Neural cell (in vitro differentiated cells): ENCODE measurements around the gene DHPS. TPM values are rescaled to one million over a fixed set of nuclear protein-coding genes. Genes with fewer than 3 reads are reported as not detected.

Source experiments
- H2AFZ ChIP-seq: fragments of 200-600, 300-800 bp; sonication (generic), shearing (Covaris generic); 2 replicates; pipeline ENCODE4 v1.6.0; 2014; ENCODE audit warnings: low read depth, mild to moderate bottlenecking, antibody characterized with exemption, low read length, moderate library complexity
- H3F3A ChIP-seq: fragments of 200-600 bp; shearing (Covaris generic); 2 replicates; pipeline ENCODE4 v1.6.1; 2016; ENCODE audit warnings: mild to moderate bottlenecking, moderate library complexity, mixed read lengths, antibody characterized with exemption, low read length; ENCODE audit not compliant: insufficient read depth, poor library complexity, severe bottlenecking
- H3K27ac ChIP-seq: fragments of 200-600, 300-800 bp; sonication (generic), shearing (Covaris generic); 2 replicates; pipeline ENCODE4 v1.5.1; 2014; ENCODE audit warnings: mild to moderate bottlenecking, low read length, moderate library complexity
- H3K27me3 ChIP-seq: fragments of 300-800, 200-600 bp; sonication (generic), shearing (Covaris generic); 2 replicates; pipeline ENCODE4 v1.6.0; 2014; ENCODE audit warnings: mild to moderate bottlenecking, low read depth, low read length, moderate library complexity; ENCODE audit not compliant: insufficient read depth
- H3K36me3 ChIP-seq: fragments of 300-800, 200-600 bp; sonication (generic), shearing (Covaris generic); 2 replicates; pipeline ENCODE4 v1.5.1; 2014; ENCODE audit warnings: mild to moderate bottlenecking, antibody characterized with exemption, low read length, moderate library complexity; ENCODE audit not compliant: insufficient read depth
- H3K4me2 ChIP-seq: fragments of 300-800, 200-600 bp; sonication (generic), shearing (Covaris generic); 2 replicates; pipeline ENCODE4 v1.6.0; 2014; ENCODE audit warnings: mild to moderate bottlenecking, low read length
- H3K4me3 ChIP-seq: fragments of 300-800, 200-600 bp; sonication (generic), shearing (Covaris generic); 2 replicates; pipeline ENCODE4 v1.5.1; 2014; ENCODE audit warnings: mild to moderate bottlenecking, low read length, moderate library complexity
- H3K79me2 ChIP-seq: fragments of 200-600 bp; shearing (Covaris generic); replicated peaks from 2 replicates; pipeline ENCODE4 v1.6.0; 2014; ENCODE audit warnings: mild to moderate bottlenecking, low read length, moderate library complexity; ENCODE audit not compliant: insufficient read depth
- H3K9ac ChIP-seq: fragments of 300-800, 200-600 bp; sonication (generic), shearing (Covaris generic); 2 replicates; pipeline ENCODE4 v1.6.1; 2016; ENCODE audit warnings: mild to moderate bottlenecking, low read length, mixed read lengths
- H3K9me2 ChIP-seq: fragments of 200-600 bp; shearing (Covaris generic); 2 replicates; pipeline ENCODE4 v1.6.1; 2016; ENCODE audit warnings: mild to moderate bottlenecking, low read length, mixed read lengths; ENCODE audit not compliant: insufficient read depth
- H3K9me3 ChIP-seq: fragments of 200-600, 300-800 bp; sonication (generic), shearing (Covaris generic); 2 replicates; pipeline ENCODE4 v1.6.1; 2016; ENCODE audit warnings: mild to moderate bottlenecking, mixed run types, low read length, moderate library complexity, mixed read lengths
- H4K20me1 ChIP-seq: fragments of 200-600 bp; shearing (Covaris generic); 2 replicates; pipeline ENCODE4 v1.6.1; 2016; ENCODE audit warnings: mild to moderate bottlenecking, mixed run types; ENCODE audit not compliant: insufficient read depth
- EP300 ChIP-seq: fragments of 450-650 bp; conservative IDR thresholded peaks from 2 replicates; pipeline ENCODE4 v1.6.1; 2014; ENCODE audit warnings: antibody characterized with exemption, mild to moderate bottlenecking, moderate library complexity; ENCODE audit not compliant: poor library complexity, severe bottlenecking
- EZH2 ChIP-seq: fragments of 200-600, 300-800 bp; shearing (Covaris generic), sonication (generic); IDR thresholded peaks from 2 replicates; pipeline ENCODE4 v1.6.1; 2014; ENCODE audit warnings: antibody characterized with exemption, low read length, borderline replicate concordance, mild to moderate bottlenecking; ENCODE audit not compliant: insufficient read depth, poor library complexity, severe bottlenecking
- MXI1 ChIP-seq: fragments of 450-650 bp; conservative IDR thresholded peaks from 2 replicates; pipeline ENCODE4 v1.6.1; 2014; ENCODE audit warnings: antibody characterized with exemption, mild to moderate bottlenecking; ENCODE audit not compliant: poor library complexity, severe bottlenecking
- POLR2AphosphoS5 ChIP-seq: IDR thresholded peaks from 2 replicates; pipeline ENCODE4 v1.6.1; 2012
- RAD21 ChIP-seq: fragments of 450-650 bp; conservative IDR thresholded peaks from 2 replicates; pipeline ENCODE4 v1.6.1; 2014; ENCODE audit warnings: antibody characterized with exemption, mild to moderate bottlenecking, moderate library complexity
- SMC3 ChIP-seq: fragments of 450-650 bp; conservative IDR thresholded peaks from 2 replicates; pipeline ENCODE4 v1.6.1; 2014; ENCODE audit warnings: antibody characterized with exemption, mild to moderate bottlenecking, moderate library complexity; ENCODE audit not compliant: poor library complexity
- TAF1 ChIP-seq: IDR thresholded peaks from 2 replicates; pipeline ENCODE4 v1.6.1; 2012; ENCODE audit warnings: low read depth
- polyA plus RNA-seq: library from polyadenylated mRNA; depleted of rRNA; stranded (reverse); fragments of >200 nt; gene quantifications from 2 replicates; pipeline ENCODE4 v1.2.3, GENCODE V29; 2014
- TF ChIP-seq, protein P1 (sequence below): IDR thresholded peaks from 2 replicates; pipeline ENCODE4 v1.6.1; 2012; ENCODE audit warnings: borderline replicate concordance
- TF ChIP-seq, protein P2 (sequence below): fragments of 450-650 bp; IDR thresholded peaks from 2 replicates; pipeline ENCODE4 v1.5.1; 2014; ENCODE audit warnings: antibody characterized with exemption, mild to moderate bottlenecking, moderate library complexity; ENCODE audit not compliant: poor library complexity, severe bottlenecking

DHPS gene
- polyA plus RNA-seq, 1 donor from 2014 or later: 239 TPM

DNA sequence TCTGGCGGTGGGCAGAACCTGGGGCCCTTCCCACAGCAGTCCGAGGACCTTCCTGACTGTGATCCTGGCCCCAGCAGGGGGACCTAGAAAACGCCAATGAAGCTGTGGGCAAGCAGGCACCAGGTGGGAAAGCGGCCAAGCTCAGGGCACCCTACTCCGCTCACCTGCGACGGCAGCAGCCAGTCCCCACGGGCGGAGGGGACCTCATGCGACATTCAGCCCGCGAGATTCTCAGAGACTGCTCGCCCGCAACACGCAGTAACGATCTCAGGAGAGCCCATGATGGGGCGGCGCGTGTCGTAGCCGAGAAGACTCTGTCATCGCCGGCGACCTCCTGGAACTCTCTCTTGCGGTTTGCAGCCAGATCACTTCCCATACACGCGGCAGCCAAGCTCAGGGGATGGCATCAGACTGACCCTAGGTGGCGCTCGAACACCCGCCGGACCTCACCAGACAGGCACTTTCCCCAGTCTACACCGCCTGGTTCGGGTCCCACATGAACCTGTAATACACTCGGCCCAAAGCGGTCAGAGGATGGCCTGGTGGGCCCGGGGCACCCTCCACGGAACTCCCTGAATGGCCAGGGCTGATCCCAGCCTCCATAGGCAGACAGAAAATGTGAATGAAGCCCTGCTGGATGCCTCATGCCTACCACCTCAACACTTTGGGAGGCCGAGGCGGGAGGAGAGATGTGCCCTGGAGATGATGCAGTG lies 41.6 kb downstream of the DHPS start:
- no peak overlapping the region for H3K4me2 ChIP-seq

DNA sequence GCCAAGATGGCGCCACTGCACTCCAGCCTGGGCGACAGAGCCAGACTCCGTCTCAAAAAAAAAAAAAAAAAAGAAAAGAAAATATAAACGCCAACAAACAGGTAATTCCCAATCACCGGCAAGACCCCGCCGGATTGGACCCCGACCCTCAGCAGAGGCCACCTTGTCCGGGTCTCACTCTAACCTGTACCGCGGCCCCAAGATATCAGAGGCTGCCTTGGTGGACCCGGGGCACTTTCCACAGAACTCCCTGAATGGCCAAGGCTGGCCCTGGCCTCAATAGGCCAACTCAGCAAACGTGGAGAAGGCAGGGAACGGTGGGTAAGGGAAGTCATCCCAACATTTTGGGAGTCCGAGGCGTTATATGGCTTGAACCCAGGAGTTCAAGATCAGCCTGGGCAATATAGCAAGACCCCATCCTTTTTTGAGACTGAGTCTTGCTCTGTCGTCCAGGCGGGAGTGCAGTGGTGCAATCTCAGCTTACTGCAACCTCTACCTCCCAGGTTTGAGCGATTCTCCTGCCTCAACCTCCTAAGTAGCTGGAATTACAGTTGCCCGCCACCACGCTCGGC lies 43.0 kb downstream of the DHPS start:
- no peaks in the 10 kb centered on the region for H3K9me2 ChIP-seq
- H4K20me1 ChIP-seq: no peaks in the 10 kb centered on the region
- no peaks in the 10 kb centered on the region for H3K9me3 ChIP-seq
- no peak overlapping the region for H3K4me2 ChIP-seq
- no peak overlapping the region for H3K9ac ChIP-seq
- no peak overlapping the region for H3K27ac ChIP-seq
- H3F3A ChIP-seq: no peaks in the 10 kb centered on the region
- H3K4me3 ChIP-seq: no peak overlapping the region
- H3K27me3 ChIP-seq: no peaks in the 10 kb centered on the region
- no peak for TF ChIP-seq SMC3
- TF ChIP-seq MXI1: no peak
- TF ChIP-seq POLR2AphosphoS5: no peak
- TF ChIP-seq, protein P1, sequence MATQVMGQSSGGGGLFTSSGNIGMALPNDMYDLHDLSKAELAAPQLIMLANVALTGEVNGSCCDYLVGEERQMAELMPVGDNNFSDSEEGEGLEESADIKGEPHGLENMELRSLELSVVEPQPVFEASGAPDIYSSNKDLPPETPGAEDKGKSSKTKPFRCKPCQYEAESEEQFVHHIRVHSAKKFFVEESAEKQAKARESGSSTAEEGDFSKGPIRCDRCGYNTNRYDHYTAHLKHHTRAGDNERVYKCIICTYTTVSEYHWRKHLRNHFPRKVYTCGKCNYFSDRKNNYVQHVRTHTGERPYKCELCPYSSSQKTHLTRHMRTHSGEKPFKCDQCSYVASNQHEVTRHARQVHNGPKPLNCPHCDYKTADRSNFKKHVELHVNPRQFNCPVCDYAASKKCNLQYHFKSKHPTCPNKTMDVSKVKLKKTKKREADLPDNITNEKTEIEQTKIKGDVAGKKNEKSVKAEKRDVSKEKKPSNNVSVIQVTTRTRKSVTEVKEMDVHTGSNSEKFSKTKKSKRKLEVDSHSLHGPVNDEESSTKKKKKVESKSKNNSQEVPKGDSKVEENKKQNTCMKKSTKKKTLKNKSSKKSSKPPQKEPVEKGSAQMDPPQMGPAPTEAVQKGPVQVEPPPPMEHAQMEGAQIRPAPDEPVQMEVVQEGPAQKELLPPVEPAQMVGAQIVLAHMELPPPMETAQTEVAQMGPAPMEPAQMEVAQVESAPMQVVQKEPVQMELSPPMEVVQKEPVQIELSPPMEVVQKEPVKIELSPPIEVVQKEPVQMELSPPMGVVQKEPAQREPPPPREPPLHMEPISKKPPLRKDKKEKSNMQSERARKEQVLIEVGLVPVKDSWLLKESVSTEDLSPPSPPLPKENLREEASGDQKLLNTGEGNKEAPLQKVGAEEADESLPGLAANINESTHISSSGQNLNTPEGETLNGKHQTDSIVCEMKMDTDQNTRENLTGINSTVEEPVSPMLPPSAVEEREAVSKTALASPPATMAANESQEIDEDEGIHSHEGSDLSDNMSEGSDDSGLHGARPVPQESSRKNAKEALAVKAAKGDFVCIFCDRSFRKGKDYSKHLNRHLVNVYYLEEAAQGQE: no peak
- TF ChIP-seq, protein P2, sequence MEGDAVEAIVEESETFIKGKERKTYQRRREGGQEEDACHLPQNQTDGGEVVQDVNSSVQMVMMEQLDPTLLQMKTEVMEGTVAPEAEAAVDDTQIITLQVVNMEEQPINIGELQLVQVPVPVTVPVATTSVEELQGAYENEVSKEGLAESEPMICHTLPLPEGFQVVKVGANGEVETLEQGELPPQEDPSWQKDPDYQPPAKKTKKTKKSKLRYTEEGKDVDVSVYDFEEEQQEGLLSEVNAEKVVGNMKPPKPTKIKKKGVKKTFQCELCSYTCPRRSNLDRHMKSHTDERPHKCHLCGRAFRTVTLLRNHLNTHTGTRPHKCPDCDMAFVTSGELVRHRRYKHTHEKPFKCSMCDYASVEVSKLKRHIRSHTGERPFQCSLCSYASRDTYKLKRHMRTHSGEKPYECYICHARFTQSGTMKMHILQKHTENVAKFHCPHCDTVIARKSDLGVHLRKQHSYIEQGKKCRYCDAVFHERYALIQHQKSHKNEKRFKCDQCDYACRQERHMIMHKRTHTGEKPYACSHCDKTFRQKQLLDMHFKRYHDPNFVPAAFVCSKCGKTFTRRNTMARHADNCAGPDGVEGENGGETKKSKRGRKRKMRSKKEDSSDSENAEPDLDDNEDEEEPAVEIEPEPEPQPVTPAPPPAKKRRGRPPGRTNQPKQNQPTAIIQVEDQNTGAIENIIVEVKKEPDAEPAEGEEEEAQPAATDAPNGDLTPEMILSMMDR: no peak
- no peak for TF ChIP-seq EZH2
- no peak for TF ChIP-seq TAF1
- TF ChIP-seq RAD21: no peak
- TF ChIP-seq EP300: no peak
- H2AFZ ChIP-seq: no peak overlapping the region
- H3K36me3 ChIP-seq: no peaks in the 10 kb centered on the region
- no peaks in the 10 kb centered on the region for H3K79me2 ChIP-seq

More for the DNA sequence above, 41.6 kb downstream of the DHPS start:
- TF ChIP-seq SMC3 (no peak), POLR2AphosphoS5 (no peak), MXI1 (no peak), TAF1 (no peak)
- TF ChIP-seq, protein P2: peak; percentile 49
- no peak overlapping the region for H2AFZ ChIP-seq
- H3K9me2 ChIP-seq: no peaks in the 10 kb centered on the region
- no peak overlapping the region for H3K27ac ChIP-seq
- H3K9me3 ChIP-seq: no peaks in the 10 kb centered on the region
- H4K20me1 ChIP-seq: no peaks in the 10 kb centered on the region
- H3K27me3 ChIP-seq: no peaks in the 10 kb centered on the region
- H3K9ac ChIP-seq: no peak overlapping the region
- H3K36me3 ChIP-seq: no peaks in the 10 kb centered on the region
- no peaks in the 10 kb centered on the region for H3F3A ChIP-seq
- no peaks in the 10 kb centered on the region for H3K79me2 ChIP-seq
- H3K4me3 ChIP-seq: no peak overlapping the region
